ENCODE data around the gene MMS22L.

DNA sequence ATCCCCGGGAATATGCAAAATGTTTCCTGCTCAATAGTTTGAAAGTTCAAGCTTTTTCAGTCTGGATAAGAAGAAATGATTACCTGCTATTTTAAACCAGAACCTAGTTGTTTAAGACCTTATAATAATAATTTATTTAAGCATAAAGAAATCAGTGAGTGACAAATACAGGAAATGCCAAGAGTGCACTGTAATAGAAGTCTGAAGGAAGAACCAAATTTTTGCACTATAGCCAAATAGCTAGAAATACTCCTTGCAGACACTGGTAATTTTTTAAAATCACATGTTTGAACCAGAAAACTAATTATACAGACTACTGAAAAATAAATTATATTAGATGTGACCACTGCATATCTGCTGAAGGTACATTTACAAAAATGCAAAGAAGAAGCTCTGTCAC, 93.2 kb downstream of the MMS22L start:
- TF ChIP-seq EZH2 (IDR thresholded peaks at IDR 0.05; ENCODE audit: low read length, unreplicated experiment): no peak
- TF ChIP-seq, protein P1, sequence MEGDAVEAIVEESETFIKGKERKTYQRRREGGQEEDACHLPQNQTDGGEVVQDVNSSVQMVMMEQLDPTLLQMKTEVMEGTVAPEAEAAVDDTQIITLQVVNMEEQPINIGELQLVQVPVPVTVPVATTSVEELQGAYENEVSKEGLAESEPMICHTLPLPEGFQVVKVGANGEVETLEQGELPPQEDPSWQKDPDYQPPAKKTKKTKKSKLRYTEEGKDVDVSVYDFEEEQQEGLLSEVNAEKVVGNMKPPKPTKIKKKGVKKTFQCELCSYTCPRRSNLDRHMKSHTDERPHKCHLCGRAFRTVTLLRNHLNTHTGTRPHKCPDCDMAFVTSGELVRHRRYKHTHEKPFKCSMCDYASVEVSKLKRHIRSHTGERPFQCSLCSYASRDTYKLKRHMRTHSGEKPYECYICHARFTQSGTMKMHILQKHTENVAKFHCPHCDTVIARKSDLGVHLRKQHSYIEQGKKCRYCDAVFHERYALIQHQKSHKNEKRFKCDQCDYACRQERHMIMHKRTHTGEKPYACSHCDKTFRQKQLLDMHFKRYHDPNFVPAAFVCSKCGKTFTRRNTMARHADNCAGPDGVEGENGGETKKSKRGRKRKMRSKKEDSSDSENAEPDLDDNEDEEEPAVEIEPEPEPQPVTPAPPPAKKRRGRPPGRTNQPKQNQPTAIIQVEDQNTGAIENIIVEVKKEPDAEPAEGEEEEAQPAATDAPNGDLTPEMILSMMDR (conservative IDR thresholded peaks at IDR 0.05; ENCODE audit: low read depth, low read length): no peak
